Measurements from ENCODE around the gene VIPR1. TPM values are rescaled to one million over a fixed set of nuclear protein-coding genes. Genes with fewer than 3 reads are reported as not detected.

Gene VIPR1
- total and polyA plus RNA-seq, 2 donors (not counting 1 experiment from before 2014, with no cell fraction given): 0.79 to 5.8 TPM

DNA sequence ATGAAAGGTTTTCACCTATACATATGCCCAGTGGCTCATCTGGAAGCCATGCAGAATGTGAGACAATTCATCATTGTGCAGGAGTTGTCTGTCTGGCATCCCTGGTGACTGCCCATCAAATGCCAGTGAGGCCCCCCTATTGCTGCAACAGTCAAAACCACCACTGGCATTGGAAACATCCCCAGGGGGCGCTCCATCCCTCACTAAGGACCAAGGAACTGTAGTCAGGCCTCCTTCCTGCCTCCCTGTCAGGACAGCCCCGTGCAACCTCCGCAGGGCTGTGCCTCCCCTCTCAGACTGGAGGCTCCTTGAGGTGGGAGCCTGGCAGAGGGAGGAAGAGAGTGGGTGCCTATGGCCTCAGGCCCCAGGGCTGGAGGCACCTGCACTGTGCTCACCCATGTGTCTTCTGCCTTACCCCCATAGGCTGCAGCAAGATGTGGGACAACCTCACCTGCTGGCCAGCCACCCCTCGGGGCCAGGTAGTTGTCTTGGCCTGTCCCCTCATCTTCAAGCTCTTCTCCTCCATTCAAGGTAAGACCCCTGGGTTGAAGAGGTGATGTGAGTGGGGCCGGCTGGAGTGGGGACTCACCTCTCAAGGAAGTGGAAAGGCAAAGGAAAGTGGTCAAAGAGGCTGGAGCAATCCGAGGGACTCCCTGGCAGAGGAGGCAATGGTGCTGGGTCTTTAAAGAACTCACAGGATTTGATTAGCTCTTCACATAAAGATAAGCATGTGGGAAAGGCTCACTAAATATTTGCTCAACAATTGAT lies 16.5 kb downstream of the VIPR1 start:
- Mint-ChIP-seq H3K4me1 (no peaks in the 10 kb centered on the region), H3K4me3 (no peak overlapping the region)
- no peak for DNase-seq

DNA sequence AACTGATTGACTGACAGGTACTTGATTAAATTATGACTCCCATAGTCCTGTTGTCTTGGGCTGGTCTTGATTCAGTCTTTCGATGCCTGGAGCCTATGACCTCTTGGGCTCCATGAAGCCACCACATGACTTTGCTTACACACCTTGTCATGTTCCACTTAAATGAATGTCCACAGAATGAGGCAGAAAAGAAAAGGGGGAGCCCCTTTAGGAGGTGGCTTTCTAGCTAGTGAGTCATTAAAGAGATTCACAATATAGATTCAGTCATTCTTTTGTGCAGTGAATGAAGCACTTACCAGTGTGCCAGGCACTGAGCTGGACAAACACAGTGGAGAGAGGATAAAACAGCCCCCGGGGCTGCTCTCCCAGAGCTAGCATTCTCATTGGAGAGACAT lies 17.1 kb downstream of the VIPR1 start:
- Histone ChIP-seq H3K9me3 (ENCODE audit: control extremely low read depth in 1 of 3, control insufficient read depth in 2 of 3, insufficient read depth in 1 of 3, low read length in 2 of 3) (no peaks in the 10 kb centered on the region), H3K27me3 (replicated peaks in 1 of 4; ENCODE audit: control extremely low read depth in 1 of 4, control insufficient read depth in 3 of 4, insufficient read depth in 4 of 4, low read length in 3 of 4) (no peaks in the 10 kb centered on the region), H2AFZ (ENCODE audit: insufficient read depth, low read depth, low read length, poor library complexity, severe bottlenecking) (no peak overlapping the region), H3K4me1 (ENCODE audit: control insufficient read depth in 2 of 2, insufficient read depth in 2 of 2, low read length in 2 of 2) (no peaks in the 10 kb centered on the region), H3K79me2 (ENCODE audit: control insufficient read depth, insufficient read depth, low read length) (no peaks in the 10 kb centered on the region), H3K27ac (ENCODE audit: low read length in 2 of 2) (no peak overlapping the region), H3K36me3 (replicated peaks in 1 of 2; ENCODE audit: control extremely low read depth in 1 of 2, control insufficient read depth in 1 of 2, extremely low read depth in 1 of 2, insufficient read depth in 2 of 2, low read length in 1 of 2) (no peaks in the 10 kb centered on the region), H4K20me1 (ENCODE audit: control insufficient read depth, insufficient read depth, low read length, poor library complexity, severe bottlenecking) (no peaks in the 10 kb centered on the region), H3K4me3 (ENCODE audit: control extremely low read depth in 1 of 5, extremely low read depth in 1 of 5, insufficient read depth in 1 of 5, low read depth in 2 of 5, low read length in 4 of 5) (no peak overlapping the region), H3K9ac (ENCODE audit: low read length) (no peak overlapping the region), H3K4me2 (replicated peaks; ENCODE audit: low read depth, low read length, poor library complexity, severe bottlenecking) (no peak overlapping the region)
- H3K4me3 Mint-ChIP-seq: no peak overlapping the region
- ChIA-PET CTCF (interaction anchor here (1.3 kb wide), 1 partner anchor 10 kb away, joined by 4 read pairs; no protein-coding TSS in a partner anchor), POLR2A (no interaction called here)
- H3K27me3 Mint-ChIP-seq: no peaks in the 10 kb centered on the region
- H3K4me1 Mint-ChIP-seq: no peaks in the 10 kb centered on the region
- intact Hi-C loops (cut with micrococcal nuclease): no loop called here
- WGBS (ENCODE audit: insufficient coverage): 100% methylated on average over 1 of the region's 2 CpGs
- no peak overlapping the region for H3K27ac Mint-ChIP-seq
- DNase-seq: no peak
- TF ChIP-seq, protein P1, sequence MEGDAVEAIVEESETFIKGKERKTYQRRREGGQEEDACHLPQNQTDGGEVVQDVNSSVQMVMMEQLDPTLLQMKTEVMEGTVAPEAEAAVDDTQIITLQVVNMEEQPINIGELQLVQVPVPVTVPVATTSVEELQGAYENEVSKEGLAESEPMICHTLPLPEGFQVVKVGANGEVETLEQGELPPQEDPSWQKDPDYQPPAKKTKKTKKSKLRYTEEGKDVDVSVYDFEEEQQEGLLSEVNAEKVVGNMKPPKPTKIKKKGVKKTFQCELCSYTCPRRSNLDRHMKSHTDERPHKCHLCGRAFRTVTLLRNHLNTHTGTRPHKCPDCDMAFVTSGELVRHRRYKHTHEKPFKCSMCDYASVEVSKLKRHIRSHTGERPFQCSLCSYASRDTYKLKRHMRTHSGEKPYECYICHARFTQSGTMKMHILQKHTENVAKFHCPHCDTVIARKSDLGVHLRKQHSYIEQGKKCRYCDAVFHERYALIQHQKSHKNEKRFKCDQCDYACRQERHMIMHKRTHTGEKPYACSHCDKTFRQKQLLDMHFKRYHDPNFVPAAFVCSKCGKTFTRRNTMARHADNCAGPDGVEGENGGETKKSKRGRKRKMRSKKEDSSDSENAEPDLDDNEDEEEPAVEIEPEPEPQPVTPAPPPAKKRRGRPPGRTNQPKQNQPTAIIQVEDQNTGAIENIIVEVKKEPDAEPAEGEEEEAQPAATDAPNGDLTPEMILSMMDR (IDR thresholded peaks at IDR 0.05): no peak
- TF ChIP-seq EZH2 (IDR thresholded peaks at IDR 0.05; ENCODE audit: borderline replicate concordance, insufficient read depth, low read depth, low read length, poor library complexity, severe bottlenecking): no peak
- no peak for ATAC-seq (ENCODE audit: low read depth)
- no peaks in the 10 kb centered on the region for H3K9me3 Mint-ChIP-seq (ENCODE audit: insufficient read depth)

More for the DNA sequence above, 16.5 kb downstream of the VIPR1 start:
- no peaks in the 10 kb centered on the region for H3K27me3 ChIP-seq (replicated peaks in 1 of 4; ENCODE audit: control extremely low read depth in 1 of 4, control insufficient read depth in 3 of 4, insufficient read depth in 4 of 4, low read length in 3 of 4)
- H3K27ac ChIP-seq (ENCODE audit: low read length in 2 of 2): no peak overlapping the region
- no peak overlapping the region for H2AFZ ChIP-seq (ENCODE audit: insufficient read depth, low read depth, low read length, poor library complexity, severe bottlenecking)
- H3K4me1 ChIP-seq (ENCODE audit: control insufficient read depth in 2 of 2, insufficient read depth in 2 of 2, low read length in 2 of 2): no peaks in the 10 kb centered on the region
- Mint-ChIP-seq H3K27me3 (no peaks in the 10 kb centered on the region), H3K27ac (no peak overlapping the region), H3K9me3 (ENCODE audit: insufficient read depth) (no peaks in the 10 kb centered on the region)
- H3K9ac ChIP-seq (ENCODE audit: low read length): no peak overlapping the region
- WGBS (ENCODE audit: insufficient coverage): no CpG with 5 or more reads among the region's 6 CpGs
- H3K9me3 ChIP-seq (ENCODE audit: control extremely low read depth in 1 of 3, control insufficient read depth in 2 of 3, insufficient read depth in 1 of 3, low read length in 2 of 3): no peaks in the 10 kb centered on the region
- H4K20me1 ChIP-seq (ENCODE audit: control insufficient read depth, insufficient read depth, low read length, poor library complexity, severe bottlenecking): no peaks in the 10 kb centered on the region
- TF ChIP-seq, protein P1 (IDR thresholded peaks at IDR 0.05): no peak
- no peak for TF ChIP-seq EZH2 (IDR thresholded peaks at IDR 0.05; ENCODE audit: borderline replicate concordance, insufficient read depth, low read depth, low read length, poor library complexity, severe bottlenecking)
- ATAC-seq (ENCODE audit: low read depth): no peak
- intact Hi-C loops (cut with micrococcal nuclease): no loop called here
- H3K79me2 ChIP-seq (ENCODE audit: control insufficient read depth, insufficient read depth, low read length): no peaks in the 10 kb centered on the region
- no peak overlapping the region for H3K4me3 ChIP-seq (ENCODE audit: control extremely low read depth in 1 of 5, extremely low read depth in 1 of 5, insufficient read depth in 1 of 5, low read depth in 2 of 5, low read length in 4 of 5)
- POLR2A ChIA-PET: no interaction called here
- CTCF ChIA-PET: interaction anchor here (1.3 to 1.5 kb wide), 2 partner anchors 10 to 29 kb away, joined by 3 to 4 read pairs; no protein-coding TSS in a partner anchor
- no peak overlapping the region for H3K4me2 ChIP-seq (replicated peaks; ENCODE audit: low read depth, low read length, poor library complexity, severe bottlenecking)
- H3K36me3 ChIP-seq (replicated peaks in 1 of 2; ENCODE audit: control extremely low read depth in 1 of 2, control insufficient read depth in 1 of 2, extremely low read depth in 1 of 2, insufficient read depth in 2 of 2, low read length in 1 of 2): no peaks in the 10 kb centered on the region
